Osteoblast (primary cell): ENCODE data around the gene NOXA1. TPM values are rescaled to one million over a fixed set of nuclear protein-coding genes. Genes with fewer than 3 reads are reported as not detected.

Experiments
- DNase-seq: peaks from one replicate; pipeline ENCODE4 v3.0.0; 2011; ENCODE audit warnings: low spot score, mixed read lengths; ENCODE audit not compliant: insufficient read length; ENCODE audit errors: missing footprints
- H2AFZ ChIP-seq: 2 replicates; pipeline ENCODE4 v1.6.0; 2011; ENCODE audit warnings: mild to moderate bottlenecking, low read length
- H3K27ac ChIP-seq: 2 replicates; pipeline ENCODE4 v1.5.1; 2011; ENCODE audit warnings: mild to moderate bottlenecking, low read depth, low read length, moderate library complexity
- H3K27me3 ChIP-seq: 2 replicates; pipeline ENCODE4 v1.6.0; 2012; ENCODE audit warnings: mild to moderate bottlenecking, control low read depth, inconsistent platforms, low read length, moderate library complexity; ENCODE audit not compliant: insufficient read depth
- H3K36me3 ChIP-seq: 2 replicates; pipeline ENCODE4 v1.5.1; 2011; ENCODE audit warnings: mild to moderate bottlenecking, low read length, control low read depth, moderate library complexity; ENCODE audit not compliant: insufficient read depth
- H3K4me1 ChIP-seq: 2 replicates; pipeline ENCODE4 v1.5.1; 2011; ENCODE audit warnings: mild to moderate bottlenecking, low read length, control low read depth, moderate library complexity; ENCODE audit not compliant: insufficient read depth
- H3K4me2 ChIP-seq: 2 replicates; pipeline ENCODE4 v1.6.0; 2011; ENCODE audit warnings: mild to moderate bottlenecking, low read length; ENCODE audit not compliant: insufficient read depth
- H3K4me3 ChIP-seq: fragments of 200-600 bp; sonication (generic); 3 replicates; pipeline ENCODE4 v1.5.1; 2012; ENCODE audit warnings: mild to moderate bottlenecking, low read length, inconsistent platforms; ENCODE audit not compliant: insufficient read depth
- H3K79me2 ChIP-seq: 2 replicates; pipeline ENCODE4 v1.6.0; 2012; ENCODE audit warnings: mild to moderate bottlenecking, low read length, control low read depth, inconsistent platforms; ENCODE audit not compliant: insufficient read depth
- H3K9me3 ChIP-seq: 2 replicates; pipeline ENCODE4 v1.5.1; 2011; ENCODE audit warnings: low read depth, low read length, control low read depth
- H4K20me1 ChIP-seq: 2 replicates; pipeline ENCODE4 v1.6.0; 2012; ENCODE audit warnings: mild to moderate bottlenecking, low read length, control low read depth; ENCODE audit not compliant: insufficient read depth
- CTCF ChIP-seq: IDR thresholded peaks from 2 replicates; pipeline ENCODE4 v1.5.1; 2011; ENCODE audit warnings: mild to moderate bottlenecking, low read depth, low read length, moderate library complexity; ENCODE audit errors: extremely low read depth
- total RNA-seq: library from RNA; depleted of rRNA; stranded (reverse); fragments of >200 nt; gene quantifications from 2 replicates; pipeline ENCODE4 v1.2.3, GENCODE V29; 2012

NOXA1 gene
- total RNA-seq, 1 donor: 0.36 TPM

GRCh38 chr9:137478613-137478961, 55.4 kb downstream of the NOXA1 start:
- Histone ChIP-seq H3K4me2 (no peak overlapping the region), H3K9me3 (peaks cover 3% of the 10 kb centered on the region), H3K36me3 (no peaks in the 10 kb centered on the region), H3K27ac (no peak overlapping the region), H3K4me1 (peaks cover 8% of the 10 kb centered on the region), H3K79me2 (no peaks in the 10 kb centered on the region), H4K20me1 (no peaks in the 10 kb centered on the region), H3K4me3 (no peak overlapping the region), H2AFZ (no peak overlapping the region), H3K27me3 (no peaks in the 10 kb centered on the region)
- no peak for TF ChIP-seq CTCF
- peak; percentile 37 for DNase-seq

DNA sequence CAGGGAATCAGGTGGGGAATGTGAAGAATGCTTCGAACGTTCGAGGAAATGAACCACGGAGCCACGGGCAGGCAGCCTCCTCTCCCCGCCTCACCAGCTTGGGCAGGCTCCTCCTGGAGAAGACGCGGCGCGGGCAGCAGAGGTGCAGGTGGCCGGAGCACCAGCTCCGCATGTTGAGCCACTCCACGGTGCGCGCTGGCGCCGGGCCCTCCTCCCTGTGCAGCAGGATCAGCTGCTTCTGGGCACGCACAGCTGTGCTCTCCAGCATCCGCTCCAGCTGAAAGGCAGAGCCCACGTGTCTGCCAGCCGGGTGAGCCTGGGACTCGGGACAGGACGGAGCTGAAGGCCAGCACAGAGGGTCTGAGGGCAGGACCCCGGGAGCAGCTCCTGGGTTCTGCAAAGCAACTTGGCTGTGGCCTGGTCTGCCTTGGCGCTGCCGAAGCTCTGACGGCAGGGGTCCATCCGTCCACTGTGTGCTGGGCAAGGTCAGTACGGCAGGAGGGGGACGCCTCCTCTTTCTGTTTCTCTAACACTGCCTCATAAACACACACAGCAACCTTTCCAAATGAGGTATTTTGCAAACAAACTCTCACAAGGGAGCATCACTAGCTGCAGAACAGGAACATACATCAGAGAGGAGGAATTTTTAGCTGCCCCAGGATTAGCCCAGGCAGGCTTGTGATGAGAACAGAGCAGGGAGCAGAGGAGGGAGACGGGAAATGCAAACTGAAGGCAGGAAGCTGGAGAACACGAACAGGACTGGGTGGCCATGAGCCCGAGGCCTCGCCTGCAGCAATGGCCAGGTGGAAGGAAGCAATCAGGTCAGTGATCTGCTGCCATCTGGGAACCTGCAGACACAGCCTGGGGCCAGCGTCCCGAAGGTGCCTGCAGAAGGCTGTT, 56.0 kb downstream of the NOXA1 start:
- DNase-seq: peak; percentile 75
- H3K4me1 ChIP-seq: peaks cover 8% of the 10 kb centered on the region
- H3K4me3 ChIP-seq: no peak overlapping the region
- H3K27ac ChIP-seq: no peak overlapping the region
- H3K27me3 ChIP-seq: no peaks in the 10 kb centered on the region
- no peak for TF ChIP-seq CTCF
- no peaks in the 10 kb centered on the region for H4K20me1 ChIP-seq
- peak overlapping the region; percentile 47 for H2AFZ ChIP-seq
- H3K4me2 ChIP-seq: no peak overlapping the region
- no peaks in the 10 kb centered on the region for H3K36me3 ChIP-seq
- peaks cover 3% of the 10 kb centered on the region for H3K9me3 ChIP-seq
- H3K79me2 ChIP-seq: no peaks in the 10 kb centered on the region

GRCh38 chr9:137479892-137480685, 56.9 kb downstream of the NOXA1 start:
- no peaks in the 10 kb centered on the region for H4K20me1 ChIP-seq
- no peak for TF ChIP-seq CTCF

More at GRCh38 chr9:137479892-137480685, 56.9 kb downstream of the NOXA1 start:
- no peak overlapping the region for H3K27ac ChIP-seq
- H3K4me2 ChIP-seq: no peak overlapping the region
- peaks cover 3% of the 10 kb centered on the region for H3K9me3 ChIP-seq
- no peaks in the 10 kb centered on the region for H3K79me2 ChIP-seq
- no peaks in the 10 kb centered on the region for H3K27me3 ChIP-seq
- no peaks in the 10 kb centered on the region for H3K36me3 ChIP-seq
- peak; percentile 75 for DNase-seq
- H2AFZ ChIP-seq: no peak overlapping the region
- peaks cover 8% of the 10 kb centered on the region for H3K4me1 ChIP-seq
- H3K4me3 ChIP-seq: no peak overlapping the region
